ENCODE data around the gene PTGIR.

Gene PTGIR

DNA sequence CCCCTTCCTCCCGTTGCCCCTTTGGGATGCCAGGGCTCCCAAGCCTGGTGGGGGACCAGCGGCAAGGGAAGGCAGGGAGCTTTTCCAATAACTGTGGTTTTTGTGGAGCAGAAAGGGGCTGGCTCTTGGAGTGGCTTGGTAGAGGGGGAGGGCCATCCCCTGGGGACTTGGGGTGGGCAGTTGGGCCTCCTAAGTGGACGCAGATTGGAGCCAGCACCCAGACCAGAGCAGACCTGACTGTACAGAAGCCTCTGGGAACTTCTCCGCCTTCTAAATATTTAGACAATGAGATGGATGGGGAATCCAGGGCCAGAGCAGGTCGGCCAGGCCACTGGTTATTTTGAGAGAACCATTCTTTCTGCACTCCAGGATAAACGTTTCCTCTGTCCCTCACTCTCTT, 4.2 kb downstream of the PTGIR start:
- no peak for DNase-seq
- in situ Hi-C loops (cut with HindIII; ENCODE audit: low pct_ligation_motif_present, low pct_unique_long_range_greater_than_20kb, low sequenced_read_pairs), result no loop called here

DNA sequence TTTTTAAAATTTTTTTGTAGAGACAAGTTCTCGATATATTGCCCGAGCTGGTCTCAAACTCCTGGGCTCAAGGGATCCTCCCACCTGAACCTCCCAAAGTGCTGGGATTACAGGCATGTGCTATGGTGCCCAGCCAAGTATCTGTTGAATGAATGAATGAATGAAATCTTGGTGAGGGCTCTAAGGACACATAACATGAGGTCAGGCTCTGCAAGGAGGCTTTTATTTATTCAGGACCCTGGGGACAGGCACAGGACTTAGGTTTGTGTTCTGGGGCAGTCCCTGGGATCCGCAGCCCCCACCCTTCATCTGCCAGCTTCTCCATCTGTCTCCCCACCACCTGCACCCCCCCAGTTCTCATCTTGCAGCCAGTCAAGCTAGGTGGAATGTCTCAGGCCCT, 4.6 kb downstream of the PTGIR start:
- in situ Hi-C loops (cut with HindIII; ENCODE audit: low pct_ligation_motif_present, low pct_unique_long_range_greater_than_20kb, low sequenced_read_pairs), result no loop called here
- DNase-seq, result no peak

DNA sequence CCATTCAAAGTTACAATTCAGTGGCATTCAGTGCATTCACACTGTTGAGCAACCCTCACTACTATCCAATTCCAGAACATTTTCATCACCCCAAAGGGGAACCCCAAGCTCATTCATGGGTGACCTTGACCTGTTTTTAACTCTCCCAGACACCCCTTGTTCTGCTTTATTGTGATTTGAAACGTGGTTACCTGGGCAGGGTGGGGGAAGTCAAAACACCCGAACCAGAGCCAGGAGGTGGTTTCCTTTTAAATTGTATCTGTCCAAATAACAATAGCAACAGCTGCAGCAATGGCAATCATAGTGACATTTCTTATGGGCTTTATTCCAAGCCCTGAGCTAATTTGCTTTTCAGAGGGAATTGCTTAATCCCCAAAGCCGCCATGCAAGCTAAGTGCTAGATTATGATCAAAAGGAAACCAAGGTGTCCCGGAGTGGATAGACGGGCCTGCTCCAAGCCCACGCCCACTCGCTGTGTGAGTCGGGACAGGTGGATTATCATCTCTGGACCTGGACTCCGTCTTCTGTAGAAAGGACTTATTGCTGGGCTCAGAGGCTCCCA, 6.1 kb downstream of the PTGIR start:
- in situ Hi-C loops (cut with HindIII; ENCODE audit: low pct_ligation_motif_present, low pct_unique_long_range_greater_than_20kb, low sequenced_read_pairs), result no loop called here
- no peak for DNase-seq

DNA sequence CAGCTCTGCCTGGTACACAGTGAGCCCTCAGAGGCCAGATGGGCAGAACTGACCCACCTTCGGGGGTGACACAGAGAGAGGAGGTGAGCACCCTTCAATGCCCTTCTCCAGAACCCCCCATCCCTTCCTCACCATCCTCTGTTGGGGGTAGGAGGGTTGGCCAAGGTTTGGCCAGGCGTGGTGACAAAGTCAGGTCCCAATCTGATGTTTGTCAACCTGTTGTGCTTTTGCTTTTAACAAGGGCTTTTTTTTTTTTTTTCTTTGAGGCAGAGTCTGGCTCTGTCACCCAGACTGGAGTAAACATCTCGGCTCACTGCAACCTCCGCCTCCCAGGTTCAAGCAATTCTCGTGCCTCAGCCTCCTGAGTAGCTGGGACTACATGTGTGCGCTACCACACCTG, 7.3 kb downstream of the PTGIR start:
- in situ Hi-C loops (cut with HindIII; ENCODE audit: low pct_ligation_motif_present, low pct_unique_long_range_greater_than_20kb, low sequenced_read_pairs), result no loop called here
- no peak for DNase-seq

- in situ Hi-C loops (cut with HindIII; ENCODE audit: low pct_ligation_motif_present, low pct_unique_long_range_greater_than_20kb, low sequenced_read_pairs), result no loop called here
- peak; percentile 45 for DNase-seq
Measured at GRCh38 chr19:46616631-46617322, 8.1 kb downstream of the PTGIR start.

- in situ Hi-C loops (cut with HindIII; ENCODE audit: low pct_ligation_motif_present, low pct_unique_long_range_greater_than_20kb, low sequenced_read_pairs), result no loop called here
- DNase-seq, result no peak
Measured at GRCh38 chr19:46615966-46616365, 8.9 kb downstream of the PTGIR start.

DNA sequence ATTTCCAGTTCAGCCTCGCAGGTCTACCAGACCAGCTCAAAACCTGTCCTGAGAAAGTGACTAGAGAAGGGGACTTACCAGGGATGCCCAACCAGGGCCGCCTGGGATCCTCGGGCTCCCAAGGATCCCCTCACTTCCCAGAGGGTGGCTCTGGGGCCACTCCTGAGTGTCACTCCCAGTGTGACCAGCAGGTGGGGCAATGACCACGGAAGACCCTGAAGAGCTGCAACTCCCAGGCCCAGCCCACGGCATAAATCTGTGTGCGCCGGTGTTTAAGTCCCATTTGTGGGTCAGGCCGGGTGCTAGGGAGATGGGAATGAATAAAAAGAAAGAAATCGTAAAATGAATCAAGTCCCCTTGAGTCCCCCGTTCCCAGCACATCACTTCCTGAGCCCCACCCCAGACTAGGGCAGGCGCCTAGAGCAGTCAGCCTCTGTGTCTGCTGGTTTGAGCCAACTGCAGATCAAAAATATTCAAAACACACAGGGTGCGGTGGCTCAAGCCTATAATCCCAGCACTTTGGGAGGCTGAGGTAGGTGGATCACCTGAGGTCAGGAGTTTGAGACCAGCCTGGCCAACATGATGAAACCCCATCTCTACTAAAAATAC, 10.7 kb downstream of the PTGIR start:
- DNase-seq, result peak; percentile 70
- in situ Hi-C loops (cut with HindIII; ENCODE audit: low pct_ligation_motif_present, low pct_unique_long_range_greater_than_20kb, low sequenced_read_pairs), result no loop called here

GRCh38 chr19:46613525-46613924, 11.4 kb downstream of the PTGIR start:
- in situ Hi-C loops (cut with HindIII; ENCODE audit: low pct_ligation_motif_present, low pct_unique_long_range_greater_than_20kb, low sequenced_read_pairs), result no loop called here
- no peak for DNase-seq

DNA sequence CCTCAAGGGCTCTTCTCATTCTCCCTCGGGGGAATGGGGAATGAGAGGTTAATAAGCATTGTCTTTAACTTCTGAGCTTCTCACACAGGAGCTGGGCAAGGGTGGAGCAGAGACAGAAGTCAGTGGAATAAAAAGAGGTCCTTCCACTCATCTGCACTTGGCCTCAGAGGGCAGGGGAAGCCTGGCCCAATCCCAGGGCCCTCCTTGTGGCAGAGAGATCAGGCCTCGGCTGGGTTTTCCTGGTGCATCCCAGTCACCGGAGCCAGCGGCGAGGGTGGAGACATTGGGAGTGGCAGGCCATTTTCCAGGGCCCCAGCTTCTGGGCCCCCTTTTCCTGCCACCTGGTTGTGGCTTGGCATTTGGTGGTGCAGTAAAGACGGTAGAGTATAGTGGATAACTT, 13.1 kb downstream of the PTGIR start:
- no peak for DNase-seq
- in situ Hi-C loops (cut with HindIII; ENCODE audit: low pct_ligation_motif_present, low pct_unique_long_range_greater_than_20kb, low sequenced_read_pairs), result no loop called here

GRCh38 chr19:46610851-46611770, 13.8 kb downstream of the PTGIR start:
- no peak for DNase-seq
- in situ Hi-C loops (cut with HindIII; ENCODE audit: low pct_ligation_motif_present, low pct_unique_long_range_greater_than_20kb, low sequenced_read_pairs), result no loop called here

DNA sequence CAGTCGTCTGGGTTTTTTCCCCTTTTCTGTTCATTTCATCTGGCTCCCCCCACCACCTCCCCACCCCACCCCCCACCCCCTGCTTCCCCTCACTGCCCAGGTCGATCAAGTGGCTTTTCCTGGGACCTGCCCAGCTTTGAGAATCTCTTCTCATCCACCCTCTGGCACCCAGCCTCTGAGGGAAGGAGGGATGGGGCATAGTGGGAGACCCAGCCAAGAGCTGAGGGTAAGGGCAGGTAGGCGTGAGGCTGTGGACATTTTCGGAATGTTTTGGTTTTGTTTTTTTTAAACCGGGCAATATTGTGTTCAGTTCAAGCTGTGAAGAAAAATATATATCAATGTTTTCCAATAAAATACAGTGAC, 14.5 kb downstream of the PTGIR start:
- in situ Hi-C loops (cut with HindIII; ENCODE audit: low pct_ligation_motif_present, low pct_unique_long_range_greater_than_20kb, low sequenced_read_pairs), result no loop called here
- DNase-seq, result no peak

DNA sequence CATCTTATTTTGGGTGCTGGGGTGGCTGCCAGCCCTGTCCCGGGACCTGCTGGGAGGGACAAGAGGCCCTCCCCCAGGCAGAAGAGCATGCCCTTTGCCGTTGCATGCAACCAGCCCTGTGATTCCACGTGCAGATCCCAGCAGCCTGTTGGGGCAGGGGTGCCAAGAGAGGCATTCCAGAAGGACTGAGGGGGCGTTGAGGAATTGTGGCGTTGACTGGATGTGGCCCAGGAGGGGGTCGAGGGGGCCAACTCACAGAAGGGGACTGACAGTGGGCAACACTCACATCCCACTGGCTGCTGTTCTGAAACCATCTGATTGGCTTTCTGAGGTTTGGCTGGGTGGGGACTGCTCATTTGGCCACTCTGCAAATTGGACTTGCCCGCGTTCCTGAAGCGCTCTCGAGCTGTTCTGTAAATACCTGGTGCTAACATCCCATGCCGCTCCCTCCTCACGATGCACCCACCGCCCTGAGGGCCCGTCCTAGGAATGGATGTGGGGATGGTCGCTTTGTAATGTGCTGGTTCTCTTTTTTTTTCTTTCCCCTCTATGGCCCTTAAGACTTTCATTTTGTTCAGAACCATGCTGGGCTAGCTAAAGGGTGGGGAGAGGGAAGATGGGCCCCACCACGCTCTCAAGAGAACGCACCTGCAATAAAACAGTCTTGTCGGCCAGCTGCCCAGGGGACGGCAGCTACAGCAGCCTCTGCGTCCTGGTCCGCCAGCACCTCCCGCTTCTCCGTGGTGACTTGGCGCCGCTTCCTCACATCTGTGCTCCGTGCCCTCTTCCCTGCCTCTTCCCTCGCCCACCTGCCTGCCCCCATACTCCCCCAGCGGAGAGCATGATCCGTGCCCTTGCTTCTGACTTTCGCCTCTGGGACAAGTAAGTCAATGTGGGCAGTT, 15.1 kb downstream of the PTGIR start:
- in situ Hi-C loops (cut with HindIII; ENCODE audit: low pct_ligation_motif_present, low pct_unique_long_range_greater_than_20kb, low sequenced_read_pairs), result no loop called here
- DNase-seq, result no peak

DNA sequence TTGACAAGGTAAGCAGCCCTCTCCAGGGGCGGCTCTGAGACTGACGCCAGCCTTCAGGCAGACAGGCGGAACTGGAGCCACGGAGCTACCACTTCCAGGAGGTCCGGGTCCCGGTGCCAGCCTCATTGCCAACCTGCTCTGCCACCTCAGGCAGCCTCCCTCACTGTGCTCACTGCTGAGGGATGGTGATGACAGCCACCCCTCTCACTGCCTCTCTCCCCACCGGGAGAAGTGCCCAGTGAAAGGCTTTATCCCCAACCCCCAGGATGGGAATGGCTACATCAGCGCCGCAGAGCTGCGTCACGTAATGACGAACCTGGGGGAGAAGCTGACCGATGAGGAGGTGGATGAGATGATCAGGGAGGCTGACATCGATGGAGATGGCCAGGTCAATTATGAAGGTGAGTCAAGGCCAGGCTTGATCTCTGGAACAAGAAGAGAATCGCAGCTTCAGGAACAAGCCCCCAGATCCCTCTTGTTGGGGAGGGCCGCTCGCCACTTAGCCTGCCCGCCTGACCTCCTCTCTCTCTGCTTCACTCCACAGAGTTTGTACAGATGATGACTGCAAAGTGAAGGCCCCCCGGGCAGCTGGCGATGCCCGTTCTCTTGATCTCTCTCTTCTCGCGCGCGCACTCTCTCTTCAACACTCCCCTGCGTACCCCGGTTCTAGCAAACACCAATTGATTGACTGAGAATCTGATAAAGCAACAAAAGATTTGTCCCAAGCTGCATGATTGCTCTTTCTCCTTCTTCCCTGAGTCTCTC, 16.1 kb downstream of the PTGIR start:
- no peak for DNase-seq
- in situ Hi-C loops (cut with HindIII; ENCODE audit: low pct_ligation_motif_present, low pct_unique_long_range_greater_than_20kb, low sequenced_read_pairs), result no loop called here

GRCh38 chr19:46608178-46608577, 16.7 kb downstream of the PTGIR start:
- no peak for DNase-seq
- in situ Hi-C loops (cut with HindIII; ENCODE audit: low pct_ligation_motif_present, low pct_unique_long_range_greater_than_20kb, low sequenced_read_pairs), result no loop called here

GRCh38 chr19:46607448-46607841, 17.4 kb downstream of the PTGIR start:
- DNase-seq, result no peak
- in situ Hi-C loops (cut with HindIII; ENCODE audit: low pct_ligation_motif_present, low pct_unique_long_range_greater_than_20kb, low sequenced_read_pairs), result no loop called here

GRCh38 chr19:46606681-46607447, 18.0 kb downstream of the PTGIR start:
- in situ Hi-C loops (cut with HindIII; ENCODE audit: low pct_ligation_motif_present, low pct_unique_long_range_greater_than_20kb, low sequenced_read_pairs), result no loop called here
- no peak for DNase-seq

GRCh38 chr19:46606019-46606418, 18.9 kb downstream of the PTGIR start:
- in situ Hi-C loops (cut with HindIII; ENCODE audit: low pct_ligation_motif_present, low pct_unique_long_range_greater_than_20kb, low sequenced_read_pairs), result no loop called here

More at GRCh38 chr19:46606019-46606418, 18.9 kb downstream of the PTGIR start:
- DNase-seq, result no peak
